Measurements from ENCODE around the gene PDE7B. TPM values are rescaled to one million over a fixed set of nuclear protein-coding genes. Genes with fewer than 3 reads are reported as not detected.

PDE7B gene
- total and polyA plus RNA-seq, 2 of the 4 experiments (the other 2 are of a cell fraction) = 7.8 to 12.4 TPM

GRCh38 chr6:135906542-135906941, 55.0 kb downstream of the PDE7B start:
- Histone ChIP-seq H2BK20ac (ENCODE audit: low read depth, low read length) (peak overlapping the region; percentile 91), H3K9ac (ENCODE audit: low read depth, low read length) (no peak overlapping the region; the same call in 1 of the 2 replicates), H3K14ac (replicated peaks; ENCODE audit: low read depth, low read length) (peak overlapping the region; percentile 13), H4K91ac (ENCODE audit: insufficient read depth, low read depth, low read length) (peak overlapping the region; percentile 64; the same call in 1 of the 2 replicates), H3K18ac (ENCODE audit: low read depth, low read length) (peak overlapping the region; percentile 76; the same call in 1 of the 2 replicates), H2AK5ac (ENCODE audit: low read depth, low read length) (peak overlapping the region; percentile 72; the same call in 1 of the 2 replicates), H2BK15ac (ENCODE audit: low read depth, low read length) (peak overlapping the region; percentile 82; the same call in 2 of the 3 replicates), H3K4me1 (ENCODE audit: control insufficient read depth, insufficient read depth, low read length) (peaks cover 28% of the 10 kb centered on the region), H3K56ac (ENCODE audit: extremely low read depth, insufficient read depth, low read length) (peak overlapping the region; percentile 60; the same call in 1 of the 2 replicates), H3K23ac (ENCODE audit: low read depth, low read length) (peak overlapping the region; percentile 89; the same call in 1 of the 2 replicates), H3K4ac (ENCODE audit: low read depth, low read length) (peak overlapping the region; percentile 92; the same call in 1 of the 2 replicates), H3K9me1 (ENCODE audit: insufficient read depth, low read length) (peaks cover 17% of the 10 kb centered on the region), H2BK120ac (ENCODE audit: low read depth, low read length) (peak overlapping the region; percentile 89), H4K8ac (ENCODE audit: low read depth in 2 of 2, low read length in 2 of 2) (peak overlapping the region; percentile 57 to 62; a peak in 3 of 4 replicates), H3K79me1 (ENCODE audit: low read depth in 1 of 2, low read length in 2 of 2) (peaks cover 32 to 42% of the 10 kb centered on the region in 2 experiments), H2AFZ (replicated peaks; ENCODE audit: low read length, poor library complexity) (no peak overlapping the region), H4K5ac (ENCODE audit: low read depth, low read length) (peak overlapping the region; percentile 78; the same call in 1 of the 2 replicates), H3K9me3 (ENCODE audit: control insufficient read depth, insufficient read depth, low read length) (no peaks in the 10 kb centered on the region), H2BK5ac (ENCODE audit: low read depth, low read length, poor library complexity, severe bottlenecking) (peak overlapping the region; percentile 91), H4K20me1 (ENCODE audit: insufficient read depth, low read length) (no peaks in the 10 kb centered on the region), H3K4me2 (ENCODE audit: low read depth, low read length) (peak overlapping the region; percentile 1; the same call in 1 of the 2 replicates), H3K27ac (ENCODE audit: insufficient read depth, low read length) (peak overlapping the region; percentile 65; the same call in 1 of the 2 replicates), H3K4me3 (ENCODE audit: insufficient read depth, low read depth, low read length) (no peak overlapping the region), H3K27me3 (ENCODE audit: control insufficient read depth, insufficient read depth, low read length) (no peaks in the 10 kb centered on the region), H2AK9ac (replicated peaks; ENCODE audit: low read depth, low read length, poor library complexity) (no peak overlapping the region), H3K36me3 (ENCODE audit: control insufficient read depth, insufficient read depth, low read length) (peaks cover 6% of the 10 kb centered on the region)
- WGBS, 2 experiments (ENCODE audit: extremely low coverage in 2 of 2, insufficient read length in 1 of 2) = no CpG with 5 or more reads among the region's 3 CpGs
- in situ Hi-C loops (cut with MboI; ENCODE audit: low sequenced_read_pairs) (no loop called here), dilution Hi-C loops (cut with HindIII; ENCODE audit: low sequenced_read_pairs, unreplicated experiment) (no loop called here), intact Hi-C loops (cut with micrococcal nuclease) (loop anchor here (10.0 kb wide), 1 partner anchor 318 kb away; no protein-coding TSS in a partner anchor)
- peak; percentile 37; the same call in 1 of the 2 replicates for ATAC-seq (ENCODE audit: low read depth)
- peak; percentile 79 for DNase-seq
- POLR2A ChIA-PET (ENCODE audit: unreplicated experiment) = no interaction called here
- TF ChIP-seq CTCF (conservative IDR thresholded peaks at IDR 0.05; ENCODE audit: low read depth, low read length) (no peak), BHLHE40 (IDR thresholded peaks at IDR 0.05; ENCODE audit: low read depth, low read length) (no peak), FOS (IDR thresholded peaks at IDR 0.05; ENCODE audit: low read depth, low read length) (peak; percentile 20; the same call in 1 of the 2 replicates)
- CTCF ChIA-PET = interaction anchor here (1.7 to 2.3 kb wide), 2 partner anchors 23 to 320 kb away, joined by 4 to 8 read pairs; no protein-coding TSS in a partner anchor
- BruUV-seq (replicated peaks) = no TSS peak
